Measurements from ENCODE around the gene TLR1.

Gene TLR1

GRCh38 chr4:38795087-38795486 lies 9.5 kb downstream of the TLR1 start:
- TF ChIP-seq, protein P1, sequence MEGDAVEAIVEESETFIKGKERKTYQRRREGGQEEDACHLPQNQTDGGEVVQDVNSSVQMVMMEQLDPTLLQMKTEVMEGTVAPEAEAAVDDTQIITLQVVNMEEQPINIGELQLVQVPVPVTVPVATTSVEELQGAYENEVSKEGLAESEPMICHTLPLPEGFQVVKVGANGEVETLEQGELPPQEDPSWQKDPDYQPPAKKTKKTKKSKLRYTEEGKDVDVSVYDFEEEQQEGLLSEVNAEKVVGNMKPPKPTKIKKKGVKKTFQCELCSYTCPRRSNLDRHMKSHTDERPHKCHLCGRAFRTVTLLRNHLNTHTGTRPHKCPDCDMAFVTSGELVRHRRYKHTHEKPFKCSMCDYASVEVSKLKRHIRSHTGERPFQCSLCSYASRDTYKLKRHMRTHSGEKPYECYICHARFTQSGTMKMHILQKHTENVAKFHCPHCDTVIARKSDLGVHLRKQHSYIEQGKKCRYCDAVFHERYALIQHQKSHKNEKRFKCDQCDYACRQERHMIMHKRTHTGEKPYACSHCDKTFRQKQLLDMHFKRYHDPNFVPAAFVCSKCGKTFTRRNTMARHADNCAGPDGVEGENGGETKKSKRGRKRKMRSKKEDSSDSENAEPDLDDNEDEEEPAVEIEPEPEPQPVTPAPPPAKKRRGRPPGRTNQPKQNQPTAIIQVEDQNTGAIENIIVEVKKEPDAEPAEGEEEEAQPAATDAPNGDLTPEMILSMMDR (IDR thresholded peaks at IDR 0.05): no peak
- no peaks in the 10 kb centered on the region for H3K27me3 ChIP-seq
- peaks cover 53% of the 10 kb centered on the region for H3K36me3 ChIP-seq
- no peaks in the 10 kb centered on the region for H3K9me3 ChIP-seq
- H3K4me1 ChIP-seq (ENCODE audit: control insufficient read depth in 1 of 2, insufficient read depth in 1 of 2, low read depth in 1 of 2, low read length in 1 of 2): peaks cover 77 to 86% of the 10 kb centered on the region in 2 experiments
- H3K27ac ChIP-seq: peak overlapping the region; percentile 92
- no peak overlapping the region for H3K4me3 ChIP-seq (ENCODE audit: low read depth in 1 of 2, low read length in 1 of 2)

DNA sequence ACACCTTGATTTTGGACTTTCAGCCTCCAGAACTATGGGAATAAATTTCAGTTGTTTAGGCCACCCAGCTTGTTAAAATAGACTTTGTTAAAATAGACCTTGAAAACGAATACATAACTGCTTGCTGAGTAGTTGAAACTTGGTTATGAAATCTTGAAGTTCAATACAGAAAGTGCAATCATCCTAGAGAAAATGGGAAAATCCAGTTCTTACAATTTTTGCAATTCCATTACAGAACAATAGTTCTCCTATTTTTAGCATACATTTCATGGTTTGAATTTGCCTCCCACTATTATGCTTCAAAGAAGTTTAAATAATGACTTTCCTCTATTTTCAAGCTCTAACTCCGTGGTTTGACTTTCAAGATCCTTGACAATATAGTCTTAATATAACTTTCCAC lies 10.5 kb downstream of the TLR1 start:
- Histone ChIP-seq H3K27me3 (no peaks in the 10 kb centered on the region), H3K4me1 (ENCODE audit: control insufficient read depth in 1 of 2, insufficient read depth in 1 of 2, low read depth in 1 of 2, low read length in 1 of 2) (peaks cover 77 to 86% of the 10 kb centered on the region in 2 experiments), H3K4me3 (ENCODE audit: low read depth in 1 of 2, low read length in 1 of 2) (no peak overlapping the region), H3K36me3 (peaks cover 43% of the 10 kb centered on the region), H3K27ac (peak overlapping the region; percentile 92), H3K9me3 (no peaks in the 10 kb centered on the region)
- TF ChIP-seq, protein P1 (IDR thresholded peaks at IDR 0.05): no peak

- H3K27ac ChIP-seq: peak overlapping the region; percentile 92
- peaks cover 80 to 95% of the 10 kb centered on the region in 2 experiments for H3K4me1 ChIP-seq (ENCODE audit: control insufficient read depth in 1 of 2, insufficient read depth in 1 of 2, low read depth in 1 of 2, low read length in 1 of 2)
- no peaks in the 10 kb centered on the region for H3K9me3 ChIP-seq
- peak overlapping the region; percentile 47 to 48 for H3K4me3 ChIP-seq (ENCODE audit: low read depth in 1 of 2, low read length in 1 of 2)
- TF ChIP-seq, protein P1 (IDR thresholded peaks at IDR 0.05): no peak
- H3K36me3 ChIP-seq: peaks cover 13% of the 10 kb centered on the region
- H3K27me3 ChIP-seq: no peaks in the 10 kb centered on the region
These were observed 13.6 kb downstream of the TLR1 start for GRCh38 chr4:38791010-38791409.

- TF ChIP-seq, protein P1 (IDR thresholded peaks at IDR 0.05): no peak
- Histone ChIP-seq H3K27me3 (no peaks in the 10 kb centered on the region), H3K27ac (peak overlapping the region; percentile 92), H3K9me3 (no peaks in the 10 kb centered on the region), H3K4me1 (ENCODE audit: control insufficient read depth in 1 of 2, insufficient read depth in 1 of 2, low read depth in 1 of 2, low read length in 1 of 2) (peaks cover 88 to 100% of the 10 kb centered on the region in 2 experiments), H3K4me3 (ENCODE audit: low read depth in 1 of 2, low read length in 1 of 2) (no peak overlapping the region), H3K36me3 (no peaks in the 10 kb centered on the region)
These were observed 16.3 kb downstream of the TLR1 start for GRCh38 chr4:38788317-38788716.

DNA sequence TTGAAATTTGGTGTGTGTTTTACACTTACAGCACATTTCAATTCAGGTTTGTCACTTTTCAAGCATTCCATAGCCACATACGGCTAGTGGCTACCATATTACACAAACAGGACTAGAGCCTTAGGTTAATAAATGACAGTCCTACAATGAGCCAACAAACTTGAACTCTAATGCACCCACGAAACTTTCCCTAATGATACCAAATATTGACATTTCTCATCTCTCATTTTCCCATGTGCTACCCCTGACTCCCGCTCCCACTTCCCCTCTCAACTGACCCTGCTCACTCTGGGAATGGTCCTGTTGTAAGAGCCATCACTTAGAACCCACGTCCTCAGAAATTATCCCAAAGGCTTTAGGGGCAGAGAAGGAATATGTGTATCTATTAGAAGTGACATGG lies 16.9 kb downstream of the TLR1 start:
- TF ChIP-seq, protein P1 (IDR thresholded peaks at IDR 0.05): no peak
- Histone ChIP-seq H3K9me3 (no peaks in the 10 kb centered on the region), H3K27me3 (no peaks in the 10 kb centered on the region), H3K36me3 (no peaks in the 10 kb centered on the region), H3K4me3 (ENCODE audit: low read depth in 1 of 2, low read length in 1 of 2) (no peak overlapping the region), H3K27ac (peak overlapping the region; percentile 92), H3K4me1 (ENCODE audit: control insufficient read depth in 1 of 2, insufficient read depth in 1 of 2, low read depth in 1 of 2, low read length in 1 of 2) (peaks cover 88 to 100% of the 10 kb centered on the region in 2 experiments)

Measured in neutrophil (primary cell).